ENCODE results near the gene ATOH7.
"Not testable (repeated sequence)": the region's sequence is repeated elsewhere in the genome, so short reads cannot be mapped to it uniquely, and the experiment has no call there.

ATOH7 gene

DNA sequence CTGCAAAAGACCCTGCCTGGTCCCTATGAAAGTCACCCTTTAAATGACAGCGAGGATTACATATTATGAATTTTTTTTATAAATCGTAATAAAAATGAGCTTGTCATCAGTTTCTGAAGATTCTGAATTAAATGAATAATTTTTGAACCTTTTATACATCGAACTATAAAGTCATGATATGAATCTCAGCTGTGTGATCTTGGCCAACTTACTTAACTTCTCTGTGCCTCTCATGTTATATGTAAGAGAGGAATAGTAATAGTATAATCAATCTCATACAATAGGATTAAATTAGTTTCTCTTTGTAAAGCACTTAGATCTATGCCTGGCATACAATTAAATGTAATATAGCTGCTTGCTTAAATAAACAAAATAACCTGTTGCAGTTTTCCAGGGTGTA, 5.3 kb upstream of the ATOH7 start:
- DNase-seq (ENCODE audit: low read depth in 1 of 2, low spot score in 1 of 2) = no peak

DNA sequence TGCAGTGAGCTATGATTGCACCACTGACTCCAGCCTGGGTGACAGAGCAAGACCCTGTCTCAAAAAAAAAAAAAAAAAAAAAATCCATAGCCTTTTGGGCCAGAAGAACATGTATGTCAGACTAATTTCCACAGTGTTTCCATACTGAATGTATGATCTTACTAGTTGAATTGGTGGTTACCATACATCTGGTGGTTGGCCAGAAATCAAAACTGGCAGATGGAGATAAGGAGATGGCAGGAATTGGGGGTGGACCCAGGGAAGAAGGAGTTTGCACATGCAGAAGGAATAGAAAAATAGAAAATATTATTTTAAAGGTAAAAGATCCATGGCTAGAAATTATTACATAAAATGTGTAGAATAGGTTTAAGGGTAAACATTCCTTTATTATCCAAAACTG, 3.7 kb upstream of the ATOH7 start:
- DNase-seq (ENCODE audit: low read depth in 1 of 2, low spot score in 1 of 2) = no peak

DNA sequence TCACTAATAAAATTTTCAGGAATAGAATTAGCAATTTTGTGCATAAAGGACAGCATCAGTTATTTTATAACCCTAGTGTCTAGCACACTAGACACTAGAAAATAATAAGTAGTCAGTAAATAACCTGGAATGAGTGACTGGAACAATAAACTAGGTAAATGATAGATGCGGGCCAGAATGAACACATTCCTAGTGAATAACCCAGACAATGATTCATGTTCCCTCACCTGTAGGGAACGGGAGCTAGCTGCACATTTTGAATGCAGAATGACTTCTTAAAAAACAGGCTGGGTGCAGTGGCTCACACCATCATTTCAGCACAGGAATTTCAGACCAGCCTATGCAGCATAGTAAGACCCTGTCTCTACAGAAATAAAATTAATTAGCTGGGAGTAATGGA, 3.2 kb upstream of the ATOH7 start:
- no peak for DNase-seq (ENCODE audit: low read depth in 1 of 2, low spot score in 1 of 2)

DNA sequence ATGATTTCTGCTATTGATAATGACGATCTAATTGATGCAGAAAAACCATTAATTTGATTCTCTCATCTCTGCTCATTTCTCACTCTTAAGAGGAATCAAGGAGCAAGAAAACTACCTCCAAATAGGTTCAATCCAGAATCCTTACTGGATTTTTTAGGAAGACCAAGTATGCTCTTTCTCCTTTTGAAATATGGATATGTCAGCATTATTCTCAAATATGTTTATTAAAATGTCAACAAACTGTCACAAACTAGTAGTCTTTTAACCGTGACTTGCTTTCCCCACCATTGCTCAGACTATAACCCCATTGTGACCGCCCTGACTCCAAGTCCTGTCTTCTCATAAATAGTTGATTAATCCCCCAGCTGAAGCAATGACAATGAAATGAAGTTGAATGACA, 1.1 kb upstream of the ATOH7 start:
- DNase-seq (ENCODE audit: low read depth in 1 of 2, low spot score in 1 of 2) = no peak

DNA sequence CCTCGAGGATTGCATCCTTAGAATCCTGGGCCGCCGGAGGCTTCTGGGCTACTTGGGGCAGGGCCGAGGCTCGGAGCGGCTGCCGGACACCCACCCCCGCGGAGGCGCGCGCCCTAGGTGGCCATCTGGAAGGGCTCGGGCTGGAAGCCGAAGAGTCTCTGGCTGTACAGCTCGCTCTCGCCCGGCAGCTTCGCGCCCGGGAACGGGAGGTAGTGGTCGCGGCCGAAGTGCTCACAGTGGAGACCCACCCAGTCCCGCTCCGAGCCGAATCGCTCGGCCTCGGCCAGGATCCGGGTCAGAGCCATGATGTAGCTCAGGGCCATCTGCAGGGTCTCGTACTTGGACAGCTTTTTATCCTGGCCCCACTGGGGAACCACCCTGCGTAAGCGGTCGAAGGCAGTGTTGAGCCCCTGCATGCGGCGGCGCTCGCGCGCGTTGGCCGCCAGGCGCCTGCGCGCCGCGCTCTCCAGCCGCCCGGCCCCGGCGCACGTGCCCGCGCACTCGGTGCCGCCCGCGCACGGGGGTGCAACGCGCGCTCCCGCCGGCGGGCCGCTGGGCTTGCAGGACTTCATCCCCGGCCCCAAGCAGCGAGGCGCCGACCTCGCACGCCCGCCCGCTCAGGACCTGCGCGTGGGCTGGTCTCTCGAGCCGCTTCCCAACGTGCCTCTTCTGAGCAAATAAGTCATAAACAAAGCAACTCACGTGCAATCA, 652 bp downstream of the ATOH7 start:
- DNase-seq (ENCODE audit: low read depth in 1 of 2, low spot score in 1 of 2) = no peak

DNA sequence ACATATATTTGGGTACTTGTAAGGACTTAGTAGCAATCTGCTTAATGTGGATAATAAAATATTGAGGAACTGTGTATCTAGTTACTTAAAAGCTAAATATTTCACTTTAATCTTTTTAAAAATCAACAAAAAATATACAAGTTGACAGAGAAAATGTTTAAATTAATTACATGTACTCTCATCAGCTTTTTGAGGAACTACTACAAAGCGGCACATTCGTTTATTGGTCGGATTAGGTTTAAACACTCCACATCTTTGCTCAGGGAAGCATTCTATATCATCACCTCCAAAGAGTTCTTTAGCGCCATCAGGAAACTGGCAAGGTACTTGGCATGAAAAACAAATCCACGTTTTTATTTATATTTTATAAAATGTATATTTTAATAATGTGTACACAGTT, 1.6 kb downstream of the ATOH7 start:
- DNase-seq (ENCODE audit: low read depth in 1 of 2, low spot score in 1 of 2) = no peak

DNA sequence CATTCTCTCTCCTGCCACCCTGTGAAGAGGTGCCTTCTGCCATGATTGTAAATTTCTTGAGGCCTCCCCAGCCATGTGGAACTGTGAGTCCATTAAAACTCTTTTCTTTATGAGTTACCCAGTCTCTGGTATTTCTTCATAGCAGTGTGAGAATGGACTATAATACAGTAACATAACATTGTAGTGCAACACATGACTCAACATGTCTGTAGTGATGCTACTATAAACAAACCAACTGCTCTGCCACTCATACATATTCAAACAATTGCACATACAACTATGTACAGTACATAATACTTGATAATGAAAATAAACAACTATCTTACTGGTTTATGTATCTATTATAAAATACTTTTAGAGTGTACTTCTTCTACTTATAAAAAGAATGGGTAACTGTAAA, 7.1 kb downstream of the ATOH7 start:
- DNase-seq (ENCODE audit: low read depth in 1 of 2, low spot score in 1 of 2) = no peak

DNA sequence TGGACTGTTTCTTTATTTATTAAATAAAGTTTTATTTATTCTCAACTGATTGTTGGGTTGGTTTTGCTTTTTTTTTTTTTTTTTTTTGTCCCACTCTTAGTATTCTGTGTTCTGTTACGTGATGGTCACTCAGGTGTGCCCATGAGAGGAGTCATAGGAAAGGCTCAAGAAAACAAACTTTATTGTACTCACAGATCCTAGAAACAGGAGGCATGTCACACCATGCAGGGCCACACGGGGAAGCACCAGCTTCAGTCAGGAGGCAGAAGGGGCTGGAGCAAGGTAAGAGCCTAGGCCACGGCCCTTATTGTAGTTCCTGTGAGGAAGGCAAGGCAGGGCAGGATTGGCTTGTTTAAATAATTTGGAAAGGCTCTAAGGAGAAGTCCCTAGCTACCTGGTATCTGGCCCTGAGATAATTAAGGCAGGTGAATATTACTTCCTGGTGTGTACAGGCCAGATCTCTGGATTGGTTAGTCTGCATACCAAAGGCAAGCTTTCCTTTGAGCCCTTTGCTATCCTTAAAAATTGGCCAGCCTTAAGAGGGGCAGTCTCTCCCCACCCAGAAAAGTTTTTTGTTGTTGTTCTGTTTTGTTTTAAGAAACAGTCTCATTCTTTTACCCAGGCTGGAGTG, 8.3 kb downstream of the ATOH7 start:
- no peak for DNase-seq (ENCODE audit: low read depth in 1 of 2, low spot score in 1 of 2)

DNA sequence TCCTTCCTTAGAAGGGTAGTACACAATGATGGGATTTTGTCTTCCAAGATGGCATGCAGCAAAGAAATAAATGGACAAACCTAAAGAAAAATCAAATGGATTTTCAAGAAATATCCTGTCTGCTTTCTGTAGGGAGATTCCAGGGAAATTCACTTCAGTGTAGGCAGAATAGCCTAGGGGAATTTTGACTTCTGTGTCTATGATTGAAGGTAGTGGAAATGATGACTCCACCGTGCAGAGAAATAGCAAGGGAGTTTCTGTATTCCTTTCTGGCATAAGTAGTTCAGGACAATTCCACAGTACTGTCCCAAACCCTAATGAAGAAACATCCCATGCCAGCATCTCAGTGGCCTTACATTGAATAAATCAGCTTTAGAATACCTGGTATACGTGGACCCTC, 9.5 kb downstream of the ATOH7 start:
- DNase-seq (ENCODE audit: low read depth in 1 of 2, low spot score in 1 of 2) = no peak

DNA sequence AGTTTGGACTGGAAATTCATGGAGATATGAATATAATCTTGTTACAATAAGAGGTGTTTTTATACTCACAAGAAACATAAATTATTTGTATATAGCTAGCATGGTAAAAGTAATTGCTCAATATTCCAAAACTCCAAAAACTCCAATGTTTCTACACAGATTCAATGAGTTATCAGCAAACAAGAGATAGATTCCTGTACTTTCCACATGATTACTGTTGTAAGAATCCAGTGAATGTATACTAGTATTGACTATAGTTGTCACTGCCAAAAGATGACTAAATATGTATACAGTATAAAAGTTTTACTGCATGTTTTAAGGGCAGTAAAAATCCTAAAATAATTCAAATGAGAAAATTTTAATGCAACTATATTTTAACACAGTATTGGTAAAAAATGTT, 10.7 kb downstream of the ATOH7 start:
- no peak for DNase-seq (ENCODE audit: low read depth in 1 of 2, low spot score in 1 of 2)

DNA sequence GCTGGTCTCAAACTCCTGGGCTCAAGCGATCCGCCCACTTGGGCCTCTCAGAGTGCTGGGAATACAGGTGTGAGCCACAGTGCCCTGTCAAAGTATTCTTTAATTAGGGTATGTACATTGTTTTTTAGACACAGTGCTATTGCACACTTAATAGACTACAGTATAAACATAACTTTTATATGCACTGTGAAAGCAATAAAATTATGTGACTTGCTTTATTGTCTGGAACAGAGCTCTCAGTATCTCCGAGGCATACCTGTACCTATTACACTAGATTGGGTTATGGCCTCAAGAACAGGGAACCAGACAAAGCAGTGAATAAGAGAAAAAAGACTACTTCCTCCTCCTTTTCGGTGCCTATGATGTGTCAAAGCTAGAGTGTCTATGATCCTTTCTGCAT, 13.1 kb downstream of the ATOH7 start:
- no peak for DNase-seq (ENCODE audit: low read depth in 1 of 2, low spot score in 1 of 2)

DNA sequence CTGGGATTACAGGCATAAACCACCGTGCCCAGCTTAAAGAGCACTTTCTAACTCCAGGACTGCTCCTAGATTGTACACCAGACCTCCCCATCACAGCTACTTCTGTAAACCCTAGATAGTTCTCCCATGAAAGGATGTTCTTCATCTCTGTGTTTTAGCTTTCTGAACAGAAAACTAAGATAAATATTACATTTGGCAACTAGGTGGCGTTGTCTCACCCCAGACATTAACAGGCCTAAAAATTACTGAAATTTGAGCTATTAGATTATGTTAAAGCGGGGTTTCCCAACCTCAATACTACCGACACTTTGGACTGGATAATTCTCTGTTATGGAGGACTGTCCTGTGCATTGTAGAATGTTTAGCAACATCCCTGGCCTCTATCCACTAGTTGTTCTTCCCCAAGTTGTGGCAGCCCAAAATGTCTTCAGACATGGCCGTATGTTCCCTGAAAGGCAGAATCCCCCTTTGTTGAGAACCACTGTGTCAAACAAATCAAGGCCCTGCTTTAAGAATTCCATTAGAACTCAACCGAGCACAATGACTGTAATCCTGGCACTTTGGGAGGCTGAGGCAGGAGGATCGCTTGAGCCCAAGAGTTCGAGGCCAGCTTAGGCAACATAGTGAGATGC, 19.1 kb downstream of the ATOH7 start:
- no peak for DNase-seq (ENCODE audit: low read depth in 1 of 2, low spot score in 1 of 2)

DNA sequence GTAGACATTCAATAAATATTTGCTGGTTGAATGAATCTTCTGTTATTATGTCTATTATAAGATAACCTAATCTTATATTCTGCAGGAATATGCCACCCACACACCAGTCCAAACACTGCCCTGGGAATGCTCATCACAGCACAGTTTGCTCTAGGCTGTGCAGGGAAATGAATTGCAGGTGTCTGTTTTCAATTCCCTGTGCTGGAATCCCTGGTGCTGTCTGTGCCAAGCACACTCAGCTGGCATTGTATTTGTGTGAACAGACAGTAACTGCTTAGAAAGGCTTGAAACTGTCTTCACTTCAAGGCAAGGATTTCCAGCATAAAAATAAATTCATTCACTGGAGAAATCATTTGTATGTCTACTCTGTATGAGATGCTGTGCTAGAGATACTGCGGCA, 20.2 kb downstream of the ATOH7 start:
- DNase-seq (ENCODE audit: low read depth in 1 of 2, low spot score in 1 of 2) = no peak

DNA sequence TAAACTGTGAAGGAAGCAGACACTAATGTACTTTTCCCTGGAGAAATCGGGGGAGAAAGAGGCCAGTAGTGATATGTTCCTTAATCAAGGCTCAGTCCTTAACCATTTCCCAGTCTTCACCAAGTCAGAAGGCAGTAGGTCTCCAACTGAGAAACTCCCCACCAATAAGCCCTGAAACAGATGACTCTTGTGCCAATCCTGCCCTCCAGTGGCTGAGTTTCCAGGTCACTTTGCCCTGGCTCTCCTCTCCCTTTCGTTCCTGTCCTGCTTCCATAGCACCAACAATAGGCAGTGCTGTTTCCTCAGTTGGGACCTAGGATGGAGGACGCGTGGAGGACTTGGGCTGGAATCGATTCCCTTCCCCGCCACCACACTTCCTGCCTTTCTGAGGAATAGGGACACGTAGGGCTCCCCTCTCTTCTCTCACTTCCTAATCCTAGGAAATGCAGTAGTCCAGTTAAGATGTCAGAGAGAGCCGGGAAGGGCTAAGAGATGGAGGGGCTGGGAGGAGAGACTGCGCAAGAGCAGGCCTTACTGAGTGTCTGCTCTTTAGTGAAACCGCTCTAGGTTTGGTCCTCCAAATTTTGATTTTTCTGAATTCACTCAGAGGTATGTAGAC, 23.4 kb downstream of the ATOH7 start:
- no peak for DNase-seq (ENCODE audit: low read depth in 1 of 2, low spot score in 1 of 2)

DNA sequence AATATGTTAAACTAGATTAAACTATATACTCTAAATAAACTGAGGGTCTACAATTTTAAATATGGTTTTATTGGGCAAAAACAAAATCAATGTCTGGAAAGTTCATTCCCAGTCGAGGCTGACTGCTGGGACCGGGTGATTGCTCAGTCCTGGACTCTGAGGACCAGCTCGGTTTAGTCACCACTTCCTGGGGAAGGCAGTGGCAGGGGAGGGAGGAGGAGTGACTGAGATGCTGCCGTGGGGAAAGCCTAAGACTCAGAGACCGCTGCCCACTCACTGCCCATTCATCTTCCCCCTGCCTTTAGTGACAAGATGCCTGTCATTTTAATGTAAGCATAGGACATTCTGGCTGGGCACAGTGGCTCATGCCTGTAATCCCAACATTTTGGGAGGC, 29.0 kb downstream of the ATOH7 start:
- DNase-seq (ENCODE audit: low read depth in 1 of 2, low spot score in 1 of 2) = no peak

DNA sequence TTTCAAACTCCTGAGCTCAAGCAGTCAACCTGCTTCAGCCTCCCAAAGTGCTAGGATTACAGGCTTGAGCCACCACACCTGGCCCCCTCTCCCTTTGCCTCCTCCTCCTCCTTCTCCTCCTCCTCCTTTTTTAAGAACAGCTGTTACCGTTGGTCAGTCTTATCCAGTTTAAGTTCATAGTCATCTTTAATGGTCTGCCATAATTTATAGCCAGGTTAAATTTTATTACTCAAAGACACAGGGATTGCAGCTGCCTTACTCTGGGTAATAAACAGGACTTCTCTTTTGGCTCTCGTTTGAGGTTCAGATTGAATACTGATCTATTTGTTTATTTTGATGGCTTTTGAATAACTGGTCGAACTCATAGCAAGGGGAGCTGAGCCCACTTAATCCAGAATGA, 35.2 kb downstream of the ATOH7 start:
- no peak for DNase-seq (ENCODE audit: low read depth in 1 of 2, low spot score in 1 of 2)

DNA sequence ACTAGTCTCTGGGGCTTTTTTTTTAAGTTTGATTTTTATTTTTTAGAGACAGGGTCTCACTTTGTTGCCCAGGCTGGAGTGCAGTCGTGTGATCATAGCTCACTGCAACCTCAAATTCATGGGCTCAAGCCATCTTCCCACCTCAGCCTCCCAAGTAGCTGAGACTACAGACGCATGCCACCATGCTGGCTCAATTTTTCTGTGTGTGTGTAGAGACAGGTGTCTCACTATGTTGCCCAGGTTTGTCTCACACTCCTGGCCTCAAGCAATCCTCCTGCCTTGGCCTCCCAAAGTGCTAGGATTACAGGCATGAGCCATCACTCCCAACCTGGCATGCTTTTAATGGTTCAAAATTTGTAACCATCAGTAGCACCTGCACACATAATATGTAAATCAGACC, 36.1 kb downstream of the ATOH7 start:
- not testable (repeated sequence) for DNase-seq (ENCODE audit: low read depth in 1 of 2, low spot score in 1 of 2)

DNA sequence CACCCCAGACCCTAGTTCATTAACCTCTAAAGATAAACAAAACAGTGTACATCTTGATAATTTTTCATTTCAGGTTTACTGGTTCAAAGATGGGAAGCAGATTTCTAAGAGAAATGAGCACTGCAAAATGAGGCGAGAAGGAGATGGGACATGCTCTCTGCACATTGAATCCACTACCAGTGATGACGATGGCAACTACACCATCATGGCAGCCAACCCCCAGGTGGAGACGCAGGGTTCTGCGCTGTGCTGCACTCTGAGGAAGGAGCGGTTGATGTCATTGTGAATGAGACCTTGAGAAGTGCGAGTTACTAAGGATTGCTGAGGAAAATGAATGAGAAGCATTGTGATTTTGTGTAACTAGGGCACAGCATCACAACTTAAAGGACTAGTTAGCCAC, 37.6 kb downstream of the ATOH7 start:
- no peak for DNase-seq (ENCODE audit: low read depth in 1 of 2, low spot score in 1 of 2)

DNA sequence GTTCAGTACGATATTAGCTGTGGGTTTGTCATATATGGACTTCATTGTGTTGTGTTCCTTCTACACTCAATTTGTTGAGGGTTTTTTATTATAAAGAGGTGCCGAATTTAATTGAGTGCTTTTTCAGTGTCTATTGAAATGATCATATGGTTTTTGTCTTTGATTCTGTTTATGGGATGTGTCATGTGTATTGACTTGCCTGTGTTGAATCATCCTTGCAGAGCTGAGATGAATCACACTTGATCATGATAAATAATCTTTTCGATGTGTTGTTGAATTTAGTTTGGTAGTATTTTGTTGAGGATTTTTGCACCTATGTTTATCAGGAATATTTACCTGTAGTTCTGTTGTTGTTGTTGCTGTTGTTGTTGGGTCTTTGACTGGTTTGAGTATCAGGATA, 39.8 kb downstream of the ATOH7 start:
- no peak for DNase-seq (ENCODE audit: low read depth in 1 of 2, low spot score in 1 of 2)

DNA sequence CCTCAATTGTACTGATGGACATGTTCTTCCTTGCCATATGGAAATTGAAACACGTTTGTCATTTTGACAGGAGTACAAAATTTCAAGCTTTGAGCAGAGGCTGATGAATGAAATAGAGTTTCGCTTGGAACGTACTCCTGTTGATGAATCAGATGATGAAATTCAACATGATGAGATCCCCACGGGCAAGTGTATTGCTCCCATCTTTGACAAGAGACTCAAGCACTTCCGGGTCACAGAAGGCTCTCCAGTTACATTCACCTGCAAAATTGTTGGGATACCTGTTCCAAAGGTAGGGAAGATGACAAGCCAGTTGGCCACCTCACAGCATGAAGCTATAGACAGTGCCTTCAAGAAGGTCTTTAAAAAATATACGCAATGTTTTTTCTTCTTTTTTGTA, 43.1 kb downstream of the ATOH7 start:
- DNase-seq (ENCODE audit: low read depth in 1 of 2, low spot score in 1 of 2) = no peak

DNA sequence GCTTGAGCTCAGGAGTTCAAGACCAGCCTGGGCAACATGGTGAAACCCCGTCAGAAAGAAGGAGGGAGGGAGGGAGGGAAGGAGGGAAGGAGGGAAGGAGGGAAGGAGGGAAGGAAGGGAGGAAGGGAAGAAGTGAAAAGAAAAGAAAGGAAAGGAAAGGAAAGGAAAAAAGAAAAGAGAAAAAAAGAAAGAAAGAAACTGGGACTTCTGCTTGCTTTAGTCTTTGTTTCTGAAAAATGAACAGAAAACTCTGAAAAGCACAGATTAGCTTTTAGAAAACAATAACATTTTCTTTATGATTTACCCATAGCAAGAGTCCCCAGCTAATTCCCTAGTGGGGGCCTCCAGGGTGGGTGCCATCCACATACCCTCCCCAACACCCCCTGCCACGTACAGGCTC, 46.8 kb downstream of the ATOH7 start:
- DNase-seq (ENCODE audit: low read depth in 1 of 2, low spot score in 1 of 2) = no peak

DNA sequence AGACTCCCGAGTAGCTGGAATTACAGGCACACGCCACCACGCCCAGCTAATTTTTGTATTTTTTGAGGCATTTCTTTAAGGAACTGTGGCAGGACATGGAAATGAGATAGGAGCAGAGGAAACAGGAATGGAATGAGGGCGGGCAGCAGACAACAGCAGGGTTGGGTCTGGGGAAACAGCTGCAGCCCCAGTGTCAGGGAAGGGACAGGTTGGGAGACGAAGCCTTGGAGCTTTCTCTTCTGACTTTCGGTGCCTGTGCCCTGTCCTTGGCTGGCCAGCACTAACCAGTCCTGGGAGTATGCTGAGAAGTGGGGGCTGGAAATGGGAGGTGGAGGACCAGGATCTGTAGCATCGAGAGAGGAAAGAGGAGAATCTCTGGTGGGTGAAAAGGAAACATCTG, 47.4 kb downstream of the ATOH7 start:
- DNase-seq (ENCODE audit: low read depth in 1 of 2, low spot score in 1 of 2) = no peak

Measured in activated T-helper 1 cell treated with anti-CD3 and anti-CD28 coated beads, Interleukin-2, amount 50 U/mL, for 16 hours (primary cell).